Measurements from ENCODE around the gene HSP90AA1. TPM values are rescaled to one million over a fixed set of nuclear protein-coding genes. Genes with fewer than 3 reads are reported as not detected.

The HSP90AA1 gene
- total RNA-seq, 2 experiments from 2014 or later, result 294 to 704 TPM

GRCh38 chr14:102058961-102059360 lies 27.9 kb downstream of the HSP90AA1 start:
- Histone ChIP-seq H3K27ac (ENCODE audit: low read depth, low read length, poor library complexity, severe bottlenecking) (no peak overlapping the region), H3K9me3 (ENCODE audit: low read length) (no peaks in the 10 kb centered on the region), H3K4me1 (ENCODE audit: insufficient read depth, low read length, poor library complexity, severe bottlenecking) (no peaks in the 10 kb centered on the region), H3K9me2 (ENCODE audit: insufficient read depth, low read length) (no peaks in the 10 kb centered on the region), H3K36me3 (ENCODE audit: insufficient read depth, low read length) (peaks cover 4% of the 10 kb centered on the region; the same call in 1 of the 2 replicates), H4K20me1 (ENCODE audit: insufficient read depth, low read length) (no peaks in the 10 kb centered on the region), H3K4me3 (ENCODE audit: low read depth, low read length, poor library complexity, severe bottlenecking) (no peak overlapping the region), H2AFZ (ENCODE audit: low read length) (no peak overlapping the region), H3K79me2 (ENCODE audit: insufficient read depth, low read depth, low read length) (no peaks in the 10 kb centered on the region), H3K4me2 (ENCODE audit: low read length) (no peak overlapping the region)
- no peak for DNase-seq (ENCODE audit: low spot score)
- no TSS peak for BruUV-seq (replicated peaks)
- TF ChIP-seq EZH2phosphoT487 (IDR thresholded peaks at IDR 0.05; ENCODE audit: borderline replicate concordance, low read depth, low read length) (no peak), CTCF (conservative IDR thresholded peaks at IDR 0.05; ENCODE audit: low read length) (no peak)
- ChIA-PET POLR2A (interaction anchor here (0.6 to 0.7 kb wide), 2 partner anchors 27 to 104 kb away, joined by 3 to 4 read pairs; no protein-coding TSS in a partner anchor), CTCF (ENCODE audit: unreplicated experiment) (no interaction called here)
- intact Hi-C loops (cut with micrococcal nuclease; ENCODE audit: unreplicated experiment), result no loop called here

- H3K4me1 ChIP-seq (ENCODE audit: insufficient read depth, low read length, poor library complexity, severe bottlenecking), result no peaks in the 10 kb centered on the region
- H3K36me3 ChIP-seq (ENCODE audit: insufficient read depth, low read length), result peaks cover 9% of the 10 kb centered on the region
- H3K4me3 ChIP-seq (ENCODE audit: low read depth, low read length, poor library complexity, severe bottlenecking), result no peak overlapping the region
- H4K20me1 ChIP-seq (ENCODE audit: insufficient read depth, low read length), result no peaks in the 10 kb centered on the region
- H3K27ac ChIP-seq (ENCODE audit: low read depth, low read length, poor library complexity, severe bottlenecking), result no peak overlapping the region
- no peaks in the 10 kb centered on the region for H3K9me2 ChIP-seq (ENCODE audit: insufficient read depth, low read length)
- intact Hi-C loops (cut with micrococcal nuclease; ENCODE audit: unreplicated experiment), result no loop called here
- H3K9me3 ChIP-seq (ENCODE audit: low read length), result no peaks in the 10 kb centered on the region
- BruUV-seq (replicated peaks), result no TSS peak
- ChIA-PET CTCF (ENCODE audit: unreplicated experiment) (no interaction called here), POLR2A (interaction anchor here (0.5 to 0.9 kb wide), 4 partner anchors 14 to 665 kb away, joined by 3 to 4 read pairs (median 4); no protein-coding TSS in a partner anchor)
- no peak overlapping the region for H2AFZ ChIP-seq (ENCODE audit: low read length)
- TF ChIP-seq CTCF (conservative IDR thresholded peaks at IDR 0.05; ENCODE audit: low read length), result no peak
- TF ChIP-seq EZH2phosphoT487 (IDR thresholded peaks at IDR 0.05; ENCODE audit: borderline replicate concordance, low read depth, low read length), result no peak
- no peak overlapping the region for H3K4me2 ChIP-seq (ENCODE audit: low read length)
- H3K79me2 ChIP-seq (ENCODE audit: insufficient read depth, low read depth, low read length), result no peaks in the 10 kb centered on the region
- no peak for DNase-seq (ENCODE audit: low spot score)
Measured at GRCh38 chr14:102058146-102058545, 28.7 kb downstream of the HSP90AA1 start.

GRCh38 chr14:102057480-102058114 lies 29.2 kb downstream of the HSP90AA1 start:
- Histone ChIP-seq H3K4me2 (ENCODE audit: low read length) (no peak overlapping the region), H3K4me1 (ENCODE audit: insufficient read depth, low read length, poor library complexity, severe bottlenecking) (no peaks in the 10 kb centered on the region), H3K27ac (ENCODE audit: low read depth, low read length, poor library complexity, severe bottlenecking) (no peak overlapping the region), H3K4me3 (ENCODE audit: low read depth, low read length, poor library complexity, severe bottlenecking) (no peak overlapping the region), H2AFZ (ENCODE audit: low read length) (no peak overlapping the region), H3K79me2 (ENCODE audit: insufficient read depth, low read depth, low read length) (no peaks in the 10 kb centered on the region), H3K9me2 (ENCODE audit: insufficient read depth, low read length) (no peaks in the 10 kb centered on the region), H4K20me1 (ENCODE audit: insufficient read depth, low read length) (no peaks in the 10 kb centered on the region), H3K9me3 (ENCODE audit: low read length) (no peaks in the 10 kb centered on the region), H3K36me3 (ENCODE audit: insufficient read depth, low read length) (peaks cover 13% of the 10 kb centered on the region)
- intact Hi-C loops (cut with micrococcal nuclease; ENCODE audit: unreplicated experiment), result no loop called here
- no TSS peak for BruUV-seq (replicated peaks)
- CTCF ChIA-PET (ENCODE audit: unreplicated experiment), result no interaction called here
- POLR2A ChIA-PET, result interaction anchor here (0.5 to 0.9 kb wide), 3 partner anchors 15 to 665 kb away, joined by 3 to 4 read pairs (median 3); no protein-coding TSS in a partner anchor
- no peak for TF ChIP-seq CTCF (conservative IDR thresholded peaks at IDR 0.05; ENCODE audit: low read length)
- DNase-seq (ENCODE audit: low spot score), result no peak
